Cardiac fibroblast (primary cell): Measurements from ENCODE around the gene CD86.

Experiments
- DNase-seq, 2 donors: peaks; one replicate each; pipeline versions ENCODE4 v3.0.0 to v3.0.0-alpha.2; 2010; ENCODE audit warnings: low read depth in 2 of 2
- H3K4me3 ChIP-seq, 2 donors: replicated peaks in 1 of 2; 1 replicate in 1 of 2; 2 replicates in 1 of 2; pipeline ENCODE4 v1.5.1; 2011; ENCODE audit warnings: low read depth in 2 of 2, low read length in 2 of 2, mild to moderate bottlenecking in 2 of 2, moderate library complexity in 1 of 2
- CTCF ChIP-seq: IDR thresholded peaks from one replicate; pipeline ENCODE4 v1.5.1; 2011; ENCODE audit warnings: low read depth, mild to moderate bottlenecking, low read length, inconsistent platforms

CD86 gene

GRCh38 chr3:122079524-122080206 lies 24.5 kb downstream of the CD86 start:
- TF ChIP-seq CTCF = no peak
- no peak overlapping the region for H3K4me3 ChIP-seq
- DNase-seq = no peak

DNA sequence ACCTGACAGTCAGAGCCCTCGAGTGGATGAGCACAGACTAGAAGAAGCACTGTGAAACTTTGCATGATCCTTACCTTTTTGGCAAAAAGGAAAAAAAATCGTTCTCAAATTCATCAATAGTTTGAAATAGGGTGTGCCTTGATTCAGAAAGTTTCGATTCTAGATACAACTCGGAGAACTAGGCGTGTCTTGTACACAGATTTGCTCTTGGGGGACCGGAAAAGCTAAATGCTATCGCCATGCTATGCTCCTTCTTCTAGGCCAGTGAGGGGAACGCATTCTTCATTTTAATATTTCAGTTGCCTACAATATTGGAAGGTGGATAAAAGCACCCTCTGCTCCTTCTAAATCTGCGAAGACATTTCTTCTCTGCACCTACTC lies 25.0 kb downstream of the CD86 start:
- no peak overlapping the region for H3K4me3 ChIP-seq
- DNase-seq = no peak
- no peak for TF ChIP-seq CTCF

DNA sequence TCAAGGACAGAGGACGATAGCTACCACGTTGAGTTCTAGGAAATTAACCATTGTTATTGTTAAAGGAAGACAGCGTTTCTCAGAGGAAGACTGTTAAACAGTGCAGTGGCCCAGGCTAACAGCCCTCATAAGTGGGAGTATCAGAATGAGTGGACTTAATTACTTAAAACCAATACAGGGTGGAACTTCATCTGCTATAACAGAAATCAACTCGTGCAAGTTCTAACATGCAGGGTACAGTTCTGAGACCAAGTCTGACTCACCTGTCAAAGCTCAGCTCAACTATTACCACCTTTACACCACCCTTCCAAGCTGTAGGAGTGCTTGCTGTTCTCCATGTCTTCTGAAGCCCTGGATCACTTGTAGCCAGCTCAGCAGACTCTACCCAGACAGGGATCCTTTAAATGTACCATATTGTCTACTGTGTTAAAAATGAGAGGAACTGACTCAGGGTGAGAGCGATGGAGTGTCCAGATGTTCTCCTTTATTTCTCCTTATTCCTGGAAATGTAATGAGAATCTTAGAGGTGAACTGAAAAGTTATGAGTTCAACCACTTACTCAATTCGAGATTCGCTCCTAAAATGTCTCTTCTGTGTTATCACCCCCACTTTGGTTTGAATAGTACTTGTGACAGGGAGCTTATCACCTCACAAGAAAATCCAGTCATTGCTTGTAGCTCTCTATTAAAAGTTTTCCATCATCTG lies 26.5 kb downstream of the CD86 start:
- no peak for DNase-seq
- no peak overlapping the region for H3K4me3 ChIP-seq
- TF ChIP-seq CTCF = no peak

DNA sequence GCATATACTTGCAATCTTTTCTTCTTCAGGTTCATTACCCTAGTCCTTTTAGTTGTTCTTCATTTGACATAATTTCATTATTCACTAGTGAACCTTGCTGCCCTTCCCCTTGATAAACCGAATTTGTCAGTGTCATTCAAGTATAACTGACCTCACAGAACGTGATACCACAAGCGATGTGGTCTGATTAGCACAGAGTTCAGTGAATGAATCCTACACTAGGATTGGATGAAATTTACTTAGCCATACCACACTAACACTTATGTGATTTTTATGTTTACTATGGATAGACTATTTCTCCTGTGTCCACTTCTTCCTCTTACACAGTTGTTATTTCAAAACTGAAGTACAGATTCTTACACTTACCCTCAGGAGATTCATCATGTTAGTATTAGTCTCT lies 27.2 kb downstream of the CD86 start:
- no peak for TF ChIP-seq CTCF
- DNase-seq = no peak
- H3K4me3 ChIP-seq = no peak overlapping the region

GRCh38 chr3:122084799-122085198 lies 29.6 kb downstream of the CD86 start:
- no peak for DNase-seq
- TF ChIP-seq CTCF = no peak
- no peak overlapping the region for H3K4me3 ChIP-seq

GRCh38 chr3:122085673-122086072 lies 30.5 kb downstream of the CD86 start:
- DNase-seq = no peak
- H3K4me3 ChIP-seq = no peak overlapping the region
- no peak for TF ChIP-seq CTCF

DNA sequence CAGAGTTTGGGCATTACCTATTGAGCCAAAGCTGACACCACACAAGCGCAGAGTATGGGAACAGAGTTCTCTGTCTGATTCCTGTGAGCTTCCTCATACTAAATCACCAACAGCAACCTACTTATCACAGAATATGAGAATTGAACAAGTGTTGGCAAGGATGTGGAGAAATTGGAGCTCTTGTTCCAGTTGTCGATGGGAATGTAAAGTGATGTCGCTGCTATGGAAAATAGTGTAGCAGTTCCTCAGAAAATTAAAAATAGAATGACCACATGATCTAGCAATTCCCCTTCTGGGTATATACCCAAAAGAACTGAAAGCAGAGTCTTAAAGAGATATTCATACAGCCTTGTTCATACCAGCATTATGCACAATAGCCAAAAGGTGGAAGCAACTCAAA lies 33.4 kb downstream of the CD86 start:
- H3K4me3 ChIP-seq = no peak overlapping the region
- no peak for TF ChIP-seq CTCF
- no peak for DNase-seq
